B cell (primary cell): ENCODE data around the gene EFNA1. TPM values are rescaled to one million over a fixed set of nuclear protein-coding genes. Genes with fewer than 3 reads are reported as not detected.

Experiments used
- ATAC-seq: fragments of 200-7000 bp; cut with Tn5 transposase; one replicate; pipeline ENCODE4 v1.10.0; 2021; ENCODE audit warnings: low read depth, mild to moderate bottlenecking, moderate number of reproducible peaks, moderate library complexity
- CTCF ChIA-PET: fragments of 350-600 bp; sonication (Branson Sonifier 250); formaldehyde crosslinking; loops from one replicate; lab custom pipeline; 2021; ENCODE audit warnings: antibody characterized with exemption, inconsistent platforms; lab: Charles Lee
- POLR2A ChIA-PET: fragments of 350-600 bp; sonication (Branson Sonifier 250); formaldehyde crosslinking; loops from one replicate; lab custom pipeline; 2021; ENCODE audit warnings: antibody characterized with exemption; lab: Charles Lee
- DNase-seq: peaks from one replicate; pipeline ENCODE4 v3.0.0; 2013
- H2AFZ ChIP-seq: 2 replicates; pipeline ENCODE4 v1.6.1; 2012; ENCODE audit warnings: mild to moderate bottlenecking, low read depth, low read length; ENCODE audit not compliant: insufficient read depth, poor library complexity, severe bottlenecking
- H3K27ac ChIP-seq, 2 donors: 1 replicate in 1 of 2; 2 replicates in 1 of 2; pipeline ENCODE4 v1.5.1; 2012 to 2013; ENCODE audit warnings: low read length in 2 of 2, mild to moderate bottlenecking in 2 of 2, moderate library complexity in 1 of 2
- H3K27me3 ChIP-seq, 4 experiments: fragments of 200-600 bp in 1 of 4; sonication (generic) in 1 of 4; replicated peaks in 1 of 4; 1 replicate in 2 of 4; 2 replicates in 2 of 4; pipeline versions ENCODE4 v1.6.1 to v1.7.0; 2013 to 2016; ENCODE audit warnings: low read length in 3 of 4, mild to moderate bottlenecking in 2 of 4, mixed read lengths in 1 of 4, moderate library complexity in 1 of 4; ENCODE audit not compliant: insufficient read depth in 4 of 4, control insufficient read depth in 3 of 4; ENCODE audit errors: control extremely low read depth in 1 of 4
- H3K36me3 ChIP-seq, 2 experiments: replicated peaks in 1 of 2; 1 replicate in 1 of 2; 2 replicates in 1 of 2; pipeline versions ENCODE4 v1.6.1 to v1.7.1; 2013; ENCODE audit warnings: low read length in 1 of 2; ENCODE audit not compliant: insufficient read depth in 2 of 2, control insufficient read depth in 1 of 2; ENCODE audit errors: control extremely low read depth in 1 of 2, extremely low read depth in 1 of 2
- H3K4me1 ChIP-seq, 2 donors: fragments of 200-600 bp in 1 of 2; sonication (generic) in 1 of 2; 1 replicate in 1 of 2; 2 replicates in 1 of 2; pipeline versions ENCODE4 v1.5.1 to v1.6.1; 2013 to 2017; ENCODE audit warnings: low read length in 2 of 2; ENCODE audit not compliant: control insufficient read depth in 2 of 2, insufficient read depth in 2 of 2
- H3K4me2 ChIP-seq: replicated peaks from 2 replicates; pipeline ENCODE3; 2012; ENCODE audit warnings: mild to moderate bottlenecking, low read depth, low read length; ENCODE audit not compliant: poor library complexity, severe bottlenecking
- H3K4me3 ChIP-seq, 5 experiments: fragments of 200-600 bp in 1 of 5; sonication (generic) in 1 of 5; 1 replicate in 3 of 5; 2 replicates in 2 of 5; pipeline versions ENCODE4 v1.5.1 to v1.7.0; 2011 to 2016; ENCODE audit warnings: low read length in 4 of 5, mild to moderate bottlenecking in 4 of 5, low read depth in 2 of 5, control low read depth in 1 of 5, moderate library complexity in 1 of 5; ENCODE audit not compliant: insufficient read depth in 1 of 5; ENCODE audit errors: control extremely low read depth in 1 of 5, extremely low read depth in 1 of 5
- H3K79me2 ChIP-seq: fragments of 200-600 bp; sonication (generic); one replicate; pipeline ENCODE4 v1.6.0; 2016; ENCODE audit warnings: low read length; ENCODE audit not compliant: control insufficient read depth, insufficient read depth
- H3K9ac ChIP-seq: fragments of 200-600 bp; sonication (generic); 2 replicates; pipeline ENCODE4 v1.6.1; 2017; ENCODE audit warnings: mild to moderate bottlenecking, low read length, moderate library complexity
- H3K9me3 ChIP-seq, 3 donors: one replicate each; pipeline versions ENCODE4 v1.6.1 to v1.7.1; 2013; ENCODE audit warnings: low read length in 2 of 3; ENCODE audit not compliant: control insufficient read depth in 2 of 3, insufficient read depth in 1 of 3; ENCODE audit errors: control extremely low read depth in 1 of 3
- H4K20me1 ChIP-seq: 2 replicates; pipeline ENCODE4 v1.6.0; 2012; ENCODE audit warnings: mild to moderate bottlenecking, low read length; ENCODE audit not compliant: insufficient read depth, control insufficient read depth, poor library complexity, severe bottlenecking
- H3K27ac Mint-ChIP-seq: one replicate; pipeline ENCODE4 v1.8.0; 2021; ENCODE audit warnings: mixed read lengths
- H3K27me3 Mint-ChIP-seq: one replicate; pipeline ENCODE4 v1.8.0; 2021; ENCODE audit warnings: mixed read lengths
- H3K4me1 Mint-ChIP-seq: one replicate; pipeline ENCODE4 v1.8.0; 2021; ENCODE audit warnings: mixed read lengths
- H3K4me3 Mint-ChIP-seq: one replicate; pipeline ENCODE4 v1.8.0; 2021; ENCODE audit warnings: mixed read lengths
- H3K9me3 Mint-ChIP-seq: one replicate; pipeline ENCODE4 v1.8.0; 2022; ENCODE audit warnings: mixed read lengths; ENCODE audit not compliant: insufficient read depth
- CTCF ChIP-seq: fragments of 200-600 bp; IDR thresholded peaks from one replicate; pipeline ENCODE4 v1.8.0; 2022; ENCODE audit warnings: antibody characterized with exemption, mild to moderate bottlenecking
- EZH2 ChIP-seq: IDR thresholded peaks from 2 replicates; pipeline ENCODE4 v1.6.1; 2012; ENCODE audit warnings: borderline replicate concordance, low read depth, mild to moderate bottlenecking, moderate library complexity, low read length; ENCODE audit not compliant: insufficient read depth, poor library complexity, severe bottlenecking
- WGBS: methylation state at CpG from one replicate; pipeline ENCODE4 v1.1.5; 2013; ENCODE audit warnings: missing lambda C conversion rate; ENCODE audit not compliant: insufficient coverage; 5-methylcytosine and 5-hydroxymethylcytosine counted together
- intact Hi-C: fragments of 100-400 bp; cut with micrococcal nuclease; formaldehyde crosslinking; loops from one replicate; pipeline ENCODE4 v1.10.0; 2022
- polyA plus RNA-seq: library from polyadenylated mRNA; depleted of rRNA; stranded (reverse); fragments of >200 nt; gene quantifications from 2 replicates; pipeline ENCODE4 v1.2.3, GENCODE V29; 2012
- total RNA-seq, 2 donors: library from RNA; stranded (reverse); fragments of 120-200 nt in 1 of 2; gene quantifications; 1 replicate in 1 of 2; 2 replicates in 1 of 2; pipeline versions ENCODE4 v1.2.3 to v1.2.4, GENCODE V29; 2013 to 2022

The EFNA1 gene
- total and polyA plus RNA-seq, 2 donors (not counting 1 experiment from before 2014, with no cell fraction given) = 0.28 TPM; not detected in 1

GRCh38 chr1:155126556-155127104 is 1.0 kb upstream of the EFNA1 start:
- peaks cover 0 to 54% (median 27%) of the 10 kb centered on the region in 4 experiments for H3K27me3 ChIP-seq
- POLR2A ChIA-PET = no interaction called here

More at GRCh38 chr1:155126556-155127104, 1.0 kb upstream of the EFNA1 start:
- peaks cover 8% of the 10 kb centered on the region for H4K20me1 ChIP-seq
- DNase-seq = peak; percentile 62
- CTCF ChIA-PET = interaction anchor here (1.2 to 2.3 kb wide), 3 partner anchors 9 to 40 kb away, joined by 3 to 10 read pairs (median 5); partner anchors contain the start of gene SLC50A1
- H3K79me2 ChIP-seq = no peaks in the 10 kb centered on the region
- Mint-ChIP-seq H3K27ac (peak overlapping the region; percentile 78), H3K4me1 (peaks cover 34% of the 10 kb centered on the region), H3K4me3 (peak overlapping the region; percentile 93), H3K27me3 (peaks cover 53% of the 10 kb centered on the region), H3K9me3 (no peaks in the 10 kb centered on the region)
- no peaks in the 10 kb centered on the region for H3K36me3 ChIP-seq
- intact Hi-C loops = loop anchor here (1.0 to 5.0 kb wide), 3 partner anchors 14 to 41 kb away; partner anchors contain the start of gene DPM3
- H2AFZ ChIP-seq = peak overlapping the region; percentile 71
- TF ChIP-seq EZH2 (no peak), CTCF (no peak)
- H3K27ac ChIP-seq = no peak overlapping the region
- peak overlapping the region; percentile 64 for H3K9ac ChIP-seq
- WGBS = 19% methylated on average over 32 of the region's 32 CpGs
- H3K4me1 ChIP-seq = peaks cover 34 to 36% of the 10 kb centered on the region in 2 donors
- peak overlapping the region; percentile 98 for H3K4me2 ChIP-seq
- H3K9me3 ChIP-seq = peaks cover 0 to 7% (median 0%) of the 10 kb centered on the region in 3 donors
- peak overlapping the region; percentile 26 to 58 (median 49) for H3K4me3 ChIP-seq
- ATAC-seq = peak; percentile 32
